ENCODE results near the gene ACSL4. TPM values are rescaled to one million over a fixed set of nuclear protein-coding genes. Genes with fewer than 3 reads are reported as not detected.

ACSL4 gene
- polyA plus RNA-seq, 1 donor from 2014 or later = 101 TPM

- H3K36me3 ChIP-seq (ENCODE audit: insufficient read depth, low read length) = no peaks in the 10 kb centered on the region
- H3K27me3 ChIP-seq (ENCODE audit: insufficient read depth, low read depth, low read length) = no peaks in the 10 kb centered on the region
- no peak overlapping the region for H2AFZ ChIP-seq (ENCODE audit: low read depth, low read length)
- TF ChIP-seq CTCF (IDR thresholded peaks at IDR 0.05; ENCODE audit: poor library complexity, severe bottlenecking) (peak; percentile 20), MXI1 (conservative IDR thresholded peaks at IDR 0.05; ENCODE audit: poor library complexity, severe bottlenecking) (no peak), TAF1 (IDR thresholded peaks at IDR 0.05; ENCODE audit: low read depth) (no peak), POLR2AphosphoS5 (IDR thresholded peaks at IDR 0.05) (no peak)
- no peaks in the 10 kb centered on the region for H3K9me2 ChIP-seq (ENCODE audit: insufficient read depth, low read length)
- H3K27ac ChIP-seq (ENCODE audit: low read length) = no peak overlapping the region
- H3K4me2 ChIP-seq (ENCODE audit: low read length) = no peak overlapping the region
- H4K20me1 ChIP-seq (ENCODE audit: insufficient read depth) = no peaks in the 10 kb centered on the region
- H3K9ac ChIP-seq (ENCODE audit: low read length) = no peak overlapping the region
- no peaks in the 10 kb centered on the region for H3F3A ChIP-seq (ENCODE audit: insufficient read depth, low read length, poor library complexity, severe bottlenecking)
- H3K79me2 ChIP-seq (replicated peaks; ENCODE audit: insufficient read depth, low read length) = no peaks in the 10 kb centered on the region
- no peak overlapping the region for H3K4me3 ChIP-seq (ENCODE audit: low read length)
- no peaks in the 10 kb centered on the region for H3K9me3 ChIP-seq (ENCODE audit: low read length)
These were observed 97.9 kb downstream of the ACSL4 start for GRCh38 chrX:109635146-109635545.

- no peak overlapping the region for H2AFZ ChIP-seq (ENCODE audit: low read depth, low read length)
- H3F3A ChIP-seq (ENCODE audit: insufficient read depth, low read length, poor library complexity, severe bottlenecking) = no peaks in the 10 kb centered on the region
- H3K9me3 ChIP-seq (ENCODE audit: low read length) = no peaks in the 10 kb centered on the region
- no peaks in the 10 kb centered on the region for H3K9me2 ChIP-seq (ENCODE audit: insufficient read depth, low read length)
- H3K27ac ChIP-seq (ENCODE audit: low read length) = no peak overlapping the region
- H3K36me3 ChIP-seq (ENCODE audit: insufficient read depth, low read length) = no peaks in the 10 kb centered on the region
- no peaks in the 10 kb centered on the region for H3K79me2 ChIP-seq (replicated peaks; ENCODE audit: insufficient read depth, low read length)
- no peaks in the 10 kb centered on the region for H3K27me3 ChIP-seq (ENCODE audit: insufficient read depth, low read depth, low read length)
- TF ChIP-seq RAD21 (conservative IDR thresholded peaks at IDR 0.05) (peak; percentile 25), TAF1 (IDR thresholded peaks at IDR 0.05; ENCODE audit: low read depth) (no peak), MXI1 (conservative IDR thresholded peaks at IDR 0.05; ENCODE audit: poor library complexity, severe bottlenecking) (no peak), POLR2AphosphoS5 (IDR thresholded peaks at IDR 0.05) (no peak), SMC3 (conservative IDR thresholded peaks at IDR 0.05; ENCODE audit: poor library complexity) (peak; percentile 36), EP300 (conservative IDR thresholded peaks at IDR 0.05; ENCODE audit: poor library complexity, severe bottlenecking) (no peak), EZH2 (IDR thresholded peaks at IDR 0.05; ENCODE audit: borderline replicate concordance, insufficient read depth, low read length, poor library complexity, severe bottlenecking) (no peak), CTCF (IDR thresholded peaks at IDR 0.05; ENCODE audit: poor library complexity, severe bottlenecking) (peak; percentile 39)
- TF ChIP-seq, protein P1, sequence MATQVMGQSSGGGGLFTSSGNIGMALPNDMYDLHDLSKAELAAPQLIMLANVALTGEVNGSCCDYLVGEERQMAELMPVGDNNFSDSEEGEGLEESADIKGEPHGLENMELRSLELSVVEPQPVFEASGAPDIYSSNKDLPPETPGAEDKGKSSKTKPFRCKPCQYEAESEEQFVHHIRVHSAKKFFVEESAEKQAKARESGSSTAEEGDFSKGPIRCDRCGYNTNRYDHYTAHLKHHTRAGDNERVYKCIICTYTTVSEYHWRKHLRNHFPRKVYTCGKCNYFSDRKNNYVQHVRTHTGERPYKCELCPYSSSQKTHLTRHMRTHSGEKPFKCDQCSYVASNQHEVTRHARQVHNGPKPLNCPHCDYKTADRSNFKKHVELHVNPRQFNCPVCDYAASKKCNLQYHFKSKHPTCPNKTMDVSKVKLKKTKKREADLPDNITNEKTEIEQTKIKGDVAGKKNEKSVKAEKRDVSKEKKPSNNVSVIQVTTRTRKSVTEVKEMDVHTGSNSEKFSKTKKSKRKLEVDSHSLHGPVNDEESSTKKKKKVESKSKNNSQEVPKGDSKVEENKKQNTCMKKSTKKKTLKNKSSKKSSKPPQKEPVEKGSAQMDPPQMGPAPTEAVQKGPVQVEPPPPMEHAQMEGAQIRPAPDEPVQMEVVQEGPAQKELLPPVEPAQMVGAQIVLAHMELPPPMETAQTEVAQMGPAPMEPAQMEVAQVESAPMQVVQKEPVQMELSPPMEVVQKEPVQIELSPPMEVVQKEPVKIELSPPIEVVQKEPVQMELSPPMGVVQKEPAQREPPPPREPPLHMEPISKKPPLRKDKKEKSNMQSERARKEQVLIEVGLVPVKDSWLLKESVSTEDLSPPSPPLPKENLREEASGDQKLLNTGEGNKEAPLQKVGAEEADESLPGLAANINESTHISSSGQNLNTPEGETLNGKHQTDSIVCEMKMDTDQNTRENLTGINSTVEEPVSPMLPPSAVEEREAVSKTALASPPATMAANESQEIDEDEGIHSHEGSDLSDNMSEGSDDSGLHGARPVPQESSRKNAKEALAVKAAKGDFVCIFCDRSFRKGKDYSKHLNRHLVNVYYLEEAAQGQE (IDR thresholded peaks at IDR 0.05; ENCODE audit: borderline replicate concordance) = no peak
- H3K4me2 ChIP-seq (ENCODE audit: low read length) = no peak overlapping the region
- H3K4me3 ChIP-seq (ENCODE audit: low read length) = no peak overlapping the region
- no peaks in the 10 kb centered on the region for H4K20me1 ChIP-seq (ENCODE audit: insufficient read depth)
- H3K9ac ChIP-seq (ENCODE audit: low read length) = no peak overlapping the region
These were observed 100.1 kb downstream of the ACSL4 start for GRCh38 chrX:109632906-109633504.
